Adipocyte (in vitro differentiated cells): Measurements from ENCODE around the gene LHX1.

Source experiments
- DNase-seq: peaks from one replicate; pipeline ENCODE4 v3.0.0-alpha.2; 2015; ENCODE audit warnings: low read depth
- H3K27me3 ChIP-seq: replicated peaks from 2 replicates; pipeline ENCODE4 v1.7.0; 2013; ENCODE audit warnings: mild to moderate bottlenecking, low read length, moderate library complexity; ENCODE audit not compliant: control insufficient read depth, insufficient read depth
- H3K36me3 ChIP-seq: 2 replicates; pipeline ENCODE4 v1.7.0; 2013; ENCODE audit warnings: low read length, mild to moderate bottlenecking, moderate library complexity; ENCODE audit not compliant: control insufficient read depth, insufficient read depth, severe bottlenecking
- H3K4me1 ChIP-seq: 2 replicates; pipeline ENCODE4 v1.7.0; 2013; ENCODE audit warnings: mild to moderate bottlenecking, low read length, moderate library complexity; ENCODE audit not compliant: control insufficient read depth, insufficient read depth
- H3K4me3 ChIP-seq: 2 replicates; pipeline ENCODE4 v1.7.0; 2013; ENCODE audit warnings: mild to moderate bottlenecking, low read length, moderate library complexity
- H3K9ac ChIP-seq: 2 replicates; pipeline ENCODE4 v1.7.0; 2013; ENCODE audit warnings: mild to moderate bottlenecking, low read length, moderate library complexity
- H3K9me3 ChIP-seq: 2 replicates; pipeline ENCODE4 v1.7.0; 2013; ENCODE audit warnings: mild to moderate bottlenecking, low read length, moderate library complexity; ENCODE audit not compliant: control insufficient read depth

The LHX1 gene

DNA sequence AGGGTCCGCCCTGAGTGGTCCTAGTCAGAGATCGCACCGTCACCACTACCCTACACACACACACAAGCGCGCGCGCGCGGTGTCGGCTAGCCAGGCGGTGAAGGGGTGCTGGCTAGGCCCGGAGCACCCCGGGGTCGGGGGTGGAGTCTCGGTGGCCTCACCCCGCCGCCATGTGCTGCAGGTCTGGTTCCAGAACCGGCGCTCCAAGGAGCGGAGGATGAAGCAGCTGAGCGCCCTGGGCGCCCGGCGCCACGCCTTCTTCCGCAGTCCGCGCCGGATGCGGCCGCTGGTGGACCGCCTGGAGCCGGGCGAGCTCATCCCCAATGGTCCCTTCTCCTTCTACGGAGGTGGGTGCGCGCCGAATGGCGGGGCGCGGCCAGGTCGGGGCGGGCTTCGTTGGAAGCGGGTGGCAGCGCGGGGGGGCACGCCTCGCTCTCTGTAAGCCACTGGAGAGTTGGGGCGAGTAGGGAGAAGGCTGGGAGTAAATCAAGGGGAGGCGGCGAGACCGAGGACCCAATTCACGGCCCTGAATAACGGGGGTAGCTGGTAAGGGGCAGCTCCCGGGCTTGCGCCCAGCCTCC lies 4.8 kb downstream of the LHX1 start:
- no peak for DNase-seq
- Histone ChIP-seq H3K4me3 (no peak overlapping the region), H3K27me3 (peaks cover 98% of the 10 kb centered on the region)

DNA sequence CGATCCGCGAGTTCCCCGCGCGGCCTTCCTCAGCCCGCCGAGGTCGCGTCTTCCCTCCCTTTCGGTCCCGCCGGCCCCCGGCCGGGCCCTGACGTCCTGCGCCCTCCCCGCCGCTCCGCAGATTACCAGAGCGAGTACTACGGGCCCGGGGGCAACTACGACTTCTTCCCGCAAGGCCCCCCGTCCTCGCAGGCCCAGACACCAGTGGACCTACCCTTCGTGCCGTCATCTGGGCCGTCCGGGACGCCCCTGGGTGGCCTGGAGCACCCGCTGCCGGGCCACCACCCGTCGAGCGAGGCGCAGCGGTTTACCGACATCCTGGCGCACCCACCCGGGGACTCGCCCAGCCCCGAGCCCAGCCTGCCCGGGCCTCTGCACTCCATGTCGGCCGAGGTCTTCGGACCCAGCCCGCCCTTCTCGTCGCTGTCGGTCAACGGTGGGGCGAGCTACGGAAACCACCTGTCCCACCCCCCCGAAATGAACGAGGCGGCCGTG lies 5.4 kb downstream of the LHX1 start:
- peaks cover 4% of the 10 kb centered on the region for H3K4me1 ChIP-seq
- peaks cover 98% of the 10 kb centered on the region for H3K27me3 ChIP-seq
- H3K36me3 ChIP-seq: no peaks in the 10 kb centered on the region
- DNase-seq: no peak
- no peak overlapping the region for H3K9ac ChIP-seq
- no peaks in the 10 kb centered on the region for H3K9me3 ChIP-seq
- no peak overlapping the region for H3K4me3 ChIP-seq

More for the DNA sequence above, 4.8 kb downstream of the LHX1 start:
- Histone ChIP-seq H3K4me1 (peaks cover 5% of the 10 kb centered on the region), H3K36me3 (no peaks in the 10 kb centered on the region), H3K9ac (no peak overlapping the region), H3K9me3 (no peaks in the 10 kb centered on the region)

- DNase-seq: no peak
- Histone ChIP-seq H3K27me3 (peaks cover 93% of the 10 kb centered on the region), H3K9me3 (no peaks in the 10 kb centered on the region), H3K9ac (no peak overlapping the region), H3K4me1 (peaks cover 6% of the 10 kb centered on the region), H3K36me3 (no peaks in the 10 kb centered on the region), H3K4me3 (no peak overlapping the region)
Measured at GRCh38 chr17:36943250-36944191, 6.2 kb downstream of the LHX1 start.

DNA sequence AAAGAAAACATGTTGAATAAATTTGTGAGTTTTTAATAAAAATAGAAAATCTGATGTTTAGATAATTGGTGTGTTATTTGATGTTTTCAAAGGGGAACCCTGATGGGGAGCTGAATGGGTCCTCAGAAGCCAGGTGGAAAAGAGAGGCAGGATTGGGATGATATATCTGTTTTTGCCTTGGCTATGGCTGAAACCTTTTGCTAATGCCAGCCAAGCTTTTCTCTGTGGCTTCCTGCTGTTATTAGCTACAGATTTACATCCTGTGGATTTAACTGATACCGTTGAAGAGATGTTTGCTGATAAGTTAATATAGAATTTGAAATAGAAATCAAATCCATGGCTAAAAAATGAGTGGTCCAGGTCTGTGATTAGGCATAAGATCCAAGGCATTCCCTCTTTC lies 7.3 kb downstream of the LHX1 start:
- Histone ChIP-seq H3K9me3 (no peaks in the 10 kb centered on the region), H3K27me3 (peaks cover 83% of the 10 kb centered on the region), H3K9ac (no peak overlapping the region), H3K4me3 (no peak overlapping the region), H3K36me3 (no peaks in the 10 kb centered on the region), H3K4me1 (peaks cover 6% of the 10 kb centered on the region)
- no peak for DNase-seq

- Histone ChIP-seq H3K9ac (no peak overlapping the region), H3K4me3 (no peak overlapping the region), H3K4me1 (peaks cover 11% of the 10 kb centered on the region), H3K36me3 (no peaks in the 10 kb centered on the region), H3K27me3 (peaks cover 78% of the 10 kb centered on the region), H3K9me3 (no peaks in the 10 kb centered on the region)
- DNase-seq: no peak
Measured at GRCh38 chr17:36945140-36945539, 7.9 kb downstream of the LHX1 start.

DNA sequence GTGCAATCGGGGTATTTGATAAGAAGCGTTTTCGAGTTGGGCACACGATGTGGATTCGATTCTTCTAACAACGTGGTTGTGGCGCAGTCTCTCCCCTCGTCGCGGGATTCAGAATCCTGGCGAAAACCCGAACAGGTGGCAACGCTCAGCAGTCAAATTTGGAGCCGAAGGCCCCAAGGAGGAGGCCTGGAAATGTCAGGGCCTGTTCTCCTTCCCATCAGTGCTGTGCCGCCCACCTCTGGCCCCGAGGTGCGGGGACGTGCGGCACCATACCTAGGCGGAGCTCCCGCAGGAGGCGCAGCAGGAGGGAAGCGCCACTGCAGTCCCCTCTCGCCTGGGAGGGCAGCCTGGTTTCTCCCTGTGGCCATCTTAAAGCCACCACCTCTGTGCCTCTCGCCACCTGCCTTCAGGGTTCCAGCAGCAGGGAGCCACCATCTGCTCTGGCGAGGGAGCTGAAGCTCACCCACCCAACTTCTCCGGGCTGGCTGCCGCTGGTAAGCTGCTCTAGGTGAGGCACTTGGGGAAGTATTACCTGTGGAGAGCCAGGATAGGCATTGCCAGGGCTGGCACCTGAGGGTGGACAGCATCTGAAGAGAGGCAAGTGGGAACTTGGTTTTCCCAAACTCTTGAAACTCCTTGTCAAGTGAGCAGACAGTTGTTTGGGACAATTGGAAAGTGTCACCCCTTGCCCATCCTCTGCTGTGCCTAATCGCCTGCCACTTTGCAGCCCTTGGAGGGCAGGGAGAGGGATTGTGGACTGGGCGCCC lies 8.9 kb downstream of the LHX1 start:
- Histone ChIP-seq H3K9ac (no peak overlapping the region), H3K27me3 (peaks cover 69% of the 10 kb centered on the region), H3K4me3 (no peak overlapping the region), H3K9me3 (no peaks in the 10 kb centered on the region), H3K36me3 (no peaks in the 10 kb centered on the region), H3K4me1 (peaks cover 17% of the 10 kb centered on the region)
- no peak for DNase-seq

DNA sequence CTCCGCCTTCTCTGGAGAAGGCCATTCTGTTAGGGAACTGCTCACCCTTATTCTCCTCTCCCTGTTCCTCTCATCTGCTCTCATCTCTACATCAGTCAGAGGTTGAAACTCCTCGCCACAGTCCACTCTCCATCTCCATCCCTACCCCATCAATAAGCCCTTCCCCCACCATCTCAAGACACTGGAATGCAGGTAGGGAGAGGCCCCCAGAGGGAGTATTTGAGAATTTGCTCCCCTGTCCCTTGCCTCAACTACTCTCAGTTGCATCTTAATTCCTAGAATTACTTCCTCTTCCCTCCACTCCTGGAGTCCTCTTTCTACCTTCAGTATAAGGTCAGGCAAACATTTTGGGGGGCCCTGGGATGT lies 9.4 kb downstream of the LHX1 start:
- no peak overlapping the region for H3K4me3 ChIP-seq

DNA sequence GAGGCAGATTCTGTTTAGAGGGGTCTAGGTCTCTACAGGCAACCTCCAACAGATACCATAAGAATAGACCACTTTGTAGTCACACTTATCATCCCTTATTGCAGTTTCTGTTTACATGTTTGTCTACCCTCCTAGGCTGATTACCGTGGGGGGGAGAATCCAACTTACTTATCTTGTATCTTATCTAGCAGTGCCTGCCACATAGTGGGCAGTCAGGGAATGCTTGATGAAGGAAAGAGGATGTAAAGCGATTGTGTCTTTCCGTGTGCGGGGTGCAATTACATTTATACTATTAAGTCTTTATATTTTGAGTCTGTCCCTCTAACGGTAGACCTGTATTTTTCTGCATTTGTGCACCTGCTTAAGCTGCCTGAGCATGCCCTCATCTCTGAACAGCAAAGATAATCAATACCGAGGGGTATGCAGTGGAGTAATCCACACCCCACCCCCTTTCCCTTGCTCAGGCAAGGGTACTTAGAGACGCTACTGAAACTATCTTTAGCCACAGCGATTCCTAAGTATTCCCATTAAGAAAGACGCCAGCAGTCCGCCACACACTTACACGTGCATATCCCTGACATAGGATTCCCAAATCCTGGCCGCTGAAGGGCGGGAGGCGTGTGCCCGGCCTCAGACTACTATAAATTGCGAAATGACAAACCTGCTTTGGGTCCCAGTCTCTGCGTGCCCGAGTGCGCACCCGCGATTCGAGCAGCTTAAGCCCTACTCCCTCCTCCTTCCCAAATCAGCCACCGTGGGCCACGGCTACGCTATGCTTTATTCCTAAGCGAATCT lies 10.8 kb downstream of the LHX1 start:
- H3K9me3 ChIP-seq: no peaks in the 10 kb centered on the region
- peaks cover 17% of the 10 kb centered on the region for H3K4me1 ChIP-seq
- peaks cover 14% of the 10 kb centered on the region for H3K36me3 ChIP-seq
- peak overlapping the region; percentile 89 for H3K9ac ChIP-seq
- peaks cover 49% of the 10 kb centered on the region for H3K27me3 ChIP-seq
- no peak for DNase-seq
- peak overlapping the region; percentile 94 for H3K4me3 ChIP-seq

More for the DNA sequence above, 9.4 kb downstream of the LHX1 start:
- H3K27me3 ChIP-seq: peaks cover 63% of the 10 kb centered on the region
- H3K36me3 ChIP-seq: no peaks in the 10 kb centered on the region
- no peaks in the 10 kb centered on the region for H3K9me3 ChIP-seq
- no peak for DNase-seq
- peaks cover 17% of the 10 kb centered on the region for H3K4me1 ChIP-seq
- no peak overlapping the region for H3K9ac ChIP-seq

GRCh38 chr17:36948717-36949460 lies 11.6 kb downstream of the LHX1 start, which contains the start of gene AATF:
Gene AATF (plus strand): TSS chr17:36948954. CDS start chr17:36949126, 172 bp downstream.
- Histone ChIP-seq H3K27me3 (peaks cover 41% of the 10 kb centered on the region), H3K9me3 (no peaks in the 10 kb centered on the region), H3K9ac (peak within 1 kb of the TSS; percentile 89), H3K4me1 (peaks cover 17% of the 10 kb centered on the region), H3K4me3 (peak within 1 kb of the TSS; percentile 94), H3K36me3 (peaks cover 22% of the 10 kb centered on the region)
- DNase-seq: peak; percentile 99

DNA sequence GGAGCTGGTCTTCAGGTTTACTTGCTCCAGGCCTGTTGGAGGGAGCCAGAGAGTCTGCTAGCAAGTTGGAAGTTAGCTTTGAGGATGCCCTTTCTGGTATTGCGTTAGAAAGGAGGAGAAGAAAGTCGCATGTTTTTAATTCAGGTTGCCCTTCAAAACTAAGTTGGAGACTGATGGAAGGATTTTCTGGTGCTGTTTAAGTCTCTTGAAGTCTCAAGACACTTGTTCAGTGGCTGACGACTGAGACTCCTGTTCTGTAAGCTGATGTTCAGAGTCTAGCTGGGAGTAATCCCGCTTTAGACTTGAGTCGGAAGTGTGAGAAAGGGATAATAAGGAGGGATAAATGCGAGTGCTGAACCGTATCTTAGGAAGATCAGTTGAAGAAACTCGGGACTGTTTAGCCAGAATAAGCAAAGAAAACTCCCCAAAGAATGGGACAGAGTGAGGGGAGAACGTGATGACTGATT lies 12.2 kb downstream of the LHX1 start:
- Histone ChIP-seq H3K36me3 (peaks cover 27% of the 10 kb centered on the region), H3K27me3 (peaks cover 35% of the 10 kb centered on the region), H3K9ac (peak overlapping the region; percentile 89), H3K4me1 (peaks cover 17% of the 10 kb centered on the region), H3K4me3 (peak overlapping the region; percentile 94), H3K9me3 (no peaks in the 10 kb centered on the region)
- DNase-seq: no peak
